Measurements from ENCODE around the gene ATG4D.
"Not testable (repeated sequence)": the region's sequence is repeated elsewhere in the genome, so short reads cannot be mapped to it uniquely, and the experiment has no call there.

The ATG4D gene

GRCh38 chr19:10533646-10534386 lies 9.9 kb upstream of the ATG4D start:
- no peak overlapping the region for H3K9ac ChIP-seq (ENCODE audit: low read length)
- no peaks in the 10 kb centered on the region for H3K79me2 ChIP-seq (ENCODE audit: control insufficient read depth, insufficient read depth, low read length)
- no peak overlapping the region for H4K8ac ChIP-seq (ENCODE audit: low read depth, low read length)
- H3K4ac ChIP-seq (ENCODE audit: low read depth, low read length): no peak overlapping the region
- H3K23ac ChIP-seq (ENCODE audit: low read length): no peak overlapping the region
- H2BK5ac ChIP-seq (ENCODE audit: low read length): no peak overlapping the region
- WGBS (ENCODE audit: extremely low coverage, insufficient coverage, low lambda C conversion rate): no CpG with 5 or more reads among the region's 10 CpGs
- no peak overlapping the region for H3K56ac ChIP-seq (ENCODE audit: low read length)
- H3K4me2 ChIP-seq (ENCODE audit: low read length): no peak overlapping the region
- no peak overlapping the region for H3K18ac ChIP-seq (ENCODE audit: low read length)
- DNase-seq: no peak
- no peak overlapping the region for H4K5ac ChIP-seq (ENCODE audit: low read length)
- H2BK15ac ChIP-seq (replicated peaks; ENCODE audit: low read depth): no peak overlapping the region
- no peaks in the 10 kb centered on the region for H3K36me3 ChIP-seq (ENCODE audit: control insufficient read depth, insufficient read depth, low read length)
- no peak overlapping the region for H2AK5ac ChIP-seq (ENCODE audit: low read length)
- H3K27ac ChIP-seq (ENCODE audit: low read depth, low read length): no peak overlapping the region
- H3K27me3 ChIP-seq (ENCODE audit: insufficient read depth, low read length, poor library complexity): no peaks in the 10 kb centered on the region
- no peak overlapping the region for H3K4me3 ChIP-seq (ENCODE audit: low read length)
- no peak overlapping the region for H2BK120ac ChIP-seq (ENCODE audit: low read depth, low read length)
- H3K4me1 ChIP-seq (ENCODE audit: control insufficient read depth, low read depth, low read length): no peaks in the 10 kb centered on the region
- no peaks in the 10 kb centered on the region for H3K79me1 ChIP-seq (ENCODE audit: low read length)

- Histone ChIP-seq H4K5ac (ENCODE audit: low read length) (no peak overlapping the region), H3K79me2 (ENCODE audit: control insufficient read depth, insufficient read depth, low read length) (no peaks in the 10 kb centered on the region), H3K27me3 (ENCODE audit: insufficient read depth, low read length, poor library complexity) (no peaks in the 10 kb centered on the region), H3K9ac (ENCODE audit: low read length) (no peak overlapping the region), H3K18ac (ENCODE audit: low read length) (no peak overlapping the region), H3K4me3 (ENCODE audit: low read length) (no peak overlapping the region), H3K36me3 (ENCODE audit: control insufficient read depth, insufficient read depth, low read length) (no peaks in the 10 kb centered on the region), H3K4me1 (ENCODE audit: control insufficient read depth, low read depth, low read length) (no peaks in the 10 kb centered on the region), H2AK5ac (ENCODE audit: low read length) (no peak overlapping the region), H2BK15ac (replicated peaks; ENCODE audit: low read depth) (no peak overlapping the region), H3K79me1 (ENCODE audit: low read length) (no peaks in the 10 kb centered on the region), H4K8ac (ENCODE audit: low read depth, low read length) (no peak overlapping the region), H2BK5ac (ENCODE audit: low read length) (no peak overlapping the region), H3K23ac (ENCODE audit: low read length) (no peak overlapping the region), H2BK120ac (ENCODE audit: low read depth, low read length) (no peak overlapping the region), H3K4ac (ENCODE audit: low read depth, low read length) (no peak overlapping the region), H3K27ac (ENCODE audit: low read depth, low read length) (no peak overlapping the region), H3K56ac (ENCODE audit: low read length) (no peak overlapping the region), H3K4me2 (ENCODE audit: low read length) (no peak overlapping the region)
- WGBS (ENCODE audit: extremely low coverage, insufficient coverage, low lambda C conversion rate): no CpG with 5 or more reads among the region's 6 CpGs
- DNase-seq: no peak
Observed at GRCh38 chr19:10535613-10536012, 8.1 kb upstream of the ATG4D start.

- DNase-seq: no peak
- no peaks in the 10 kb centered on the region for H3K79me2 ChIP-seq (ENCODE audit: control insufficient read depth, insufficient read depth, low read length)
- H3K4me2 ChIP-seq (ENCODE audit: low read length): no peak overlapping the region
- no peak overlapping the region for H2BK120ac ChIP-seq (ENCODE audit: low read depth, low read length)
- H3K9ac ChIP-seq (ENCODE audit: low read length): no peak overlapping the region
- H3K79me1 ChIP-seq (ENCODE audit: low read length): no peaks in the 10 kb centered on the region
- H3K18ac ChIP-seq (ENCODE audit: low read length): no peak overlapping the region
- no peak overlapping the region for H3K56ac ChIP-seq (ENCODE audit: low read length)
- H4K5ac ChIP-seq (ENCODE audit: low read length): no peak overlapping the region
- H3K27me3 ChIP-seq (ENCODE audit: insufficient read depth, low read length, poor library complexity): no peaks in the 10 kb centered on the region
- H3K4me3 ChIP-seq (ENCODE audit: low read length): no peak overlapping the region
- H2AK5ac ChIP-seq (ENCODE audit: low read length): no peak overlapping the region
- H4K8ac ChIP-seq (ENCODE audit: low read depth, low read length): no peak overlapping the region
- WGBS (ENCODE audit: extremely low coverage, insufficient coverage, low lambda C conversion rate): no CpG with 5 or more reads among the region's 11 CpGs
- H2BK15ac ChIP-seq (replicated peaks; ENCODE audit: low read depth): no peak overlapping the region
- no peaks in the 10 kb centered on the region for H3K36me3 ChIP-seq (ENCODE audit: control insufficient read depth, insufficient read depth, low read length)
- H3K4ac ChIP-seq (ENCODE audit: low read depth, low read length): no peak overlapping the region
- H2BK5ac ChIP-seq (ENCODE audit: low read length): no peak overlapping the region
- H3K4me1 ChIP-seq (ENCODE audit: control insufficient read depth, low read depth, low read length): no peaks in the 10 kb centered on the region
- H3K23ac ChIP-seq (ENCODE audit: low read length): no peak overlapping the region
- H3K27ac ChIP-seq (ENCODE audit: low read depth, low read length): no peak overlapping the region
Observed at GRCh38 chr19:10537668-10538067, 6.0 kb upstream of the ATG4D start.

- H3K4me2 ChIP-seq (ENCODE audit: low read length): no peak overlapping the region
- H4K5ac ChIP-seq (ENCODE audit: low read length): no peak overlapping the region
- no peak overlapping the region for H3K4me3 ChIP-seq (ENCODE audit: low read length)
- no peak overlapping the region for H3K9ac ChIP-seq (ENCODE audit: low read length)
- no peaks in the 10 kb centered on the region for H3K4me1 ChIP-seq (ENCODE audit: control insufficient read depth, low read depth, low read length)
- H3K36me3 ChIP-seq (ENCODE audit: control insufficient read depth, insufficient read depth, low read length): no peaks in the 10 kb centered on the region
- no peak overlapping the region for H2BK120ac ChIP-seq (ENCODE audit: low read depth, low read length)
- no peak overlapping the region for H3K18ac ChIP-seq (ENCODE audit: low read length)
- WGBS (ENCODE audit: extremely low coverage, insufficient coverage, low lambda C conversion rate): no CpG with 5 or more reads among the region's 20 CpGs
- H4K8ac ChIP-seq (ENCODE audit: low read depth, low read length): no peak overlapping the region
- no peak overlapping the region for H2BK5ac ChIP-seq (ENCODE audit: low read length)
- no peak overlapping the region for H3K4ac ChIP-seq (ENCODE audit: low read depth, low read length)
- H3K79me2 ChIP-seq (ENCODE audit: control insufficient read depth, insufficient read depth, low read length): no peaks in the 10 kb centered on the region
- no peak overlapping the region for H2BK15ac ChIP-seq (replicated peaks; ENCODE audit: low read depth)
- H3K23ac ChIP-seq (ENCODE audit: low read length): no peak overlapping the region
- no peak overlapping the region for H3K27ac ChIP-seq (ENCODE audit: low read depth, low read length)
- H3K56ac ChIP-seq (ENCODE audit: low read length): no peak overlapping the region
- no peak overlapping the region for H2AK5ac ChIP-seq (ENCODE audit: low read length)
- no peaks in the 10 kb centered on the region for H3K79me1 ChIP-seq (ENCODE audit: low read length)
- DNase-seq: no peak
- no peaks in the 10 kb centered on the region for H3K27me3 ChIP-seq (ENCODE audit: insufficient read depth, low read length, poor library complexity)
Observed at GRCh38 chr19:10538204-10538983, 5.3 kb upstream of the ATG4D start.

GRCh38 chr19:10539016-10539415 lies 4.7 kb upstream of the ATG4D start:
- H3K23ac ChIP-seq (ENCODE audit: low read length); H3K4ac ChIP-seq (ENCODE audit: low read depth, low read length); H2BK15ac ChIP-seq (replicated peaks; ENCODE audit: low read depth); H3K18ac ChIP-seq (ENCODE audit: low read length); H2AK5ac ChIP-seq (ENCODE audit: low read length); H4K5ac ChIP-seq (ENCODE audit: low read length); H2BK5ac ChIP-seq (ENCODE audit: low read length); H3K56ac ChIP-seq (ENCODE audit: low read length); H3K27ac ChIP-seq (ENCODE audit: low read depth, low read length); H2BK120ac ChIP-seq (ENCODE audit: low read depth, low read length); H3K4me2 ChIP-seq (ENCODE audit: low read length); DNase-seq; H3K79me1 ChIP-seq (ENCODE audit: low read length); H3K36me3 ChIP-seq (ENCODE audit: control insufficient read depth, insufficient read depth, low read length); H4K8ac ChIP-seq (ENCODE audit: low read depth, low read length); H3K9ac ChIP-seq (ENCODE audit: low read length); H3K4me1 ChIP-seq (ENCODE audit: control insufficient read depth, low read depth, low read length); H3K79me2 ChIP-seq (ENCODE audit: control insufficient read depth, insufficient read depth, low read length); H3K27me3 ChIP-seq (ENCODE audit: insufficient read depth, low read length, poor library complexity); H3K4me3 ChIP-seq (ENCODE audit: low read length): not testable (repeated sequence)
- WGBS (ENCODE audit: extremely low coverage, insufficient coverage, low lambda C conversion rate): no CpG with 5 or more reads among the region's 9 CpGs
